Loucy (cell line): ENCODE measurements around the gene CACNG5.

ENCODE experiments used
- H2AFZ ChIP-seq: fragments of 200-600 bp; sonication (generic); 2 replicates; pipeline ENCODE4 v1.6.0; 2016; ENCODE audit warnings: antibody characterized with exemption, mild to moderate bottlenecking, low read length, moderate library complexity
- H3F3A ChIP-seq: fragments of 200-600 bp; 2 replicates; pipeline ENCODE4 v1.6.0; 2016; ENCODE audit warnings: antibody characterized with exemption, low read depth, mild to moderate bottlenecking
- H3K27me3 ChIP-seq: fragments of 200-600 bp; sonication (generic); 2 replicates; pipeline ENCODE4 v1.6.1; 2014; ENCODE audit warnings: low read length, mild to moderate bottlenecking; ENCODE audit not compliant: insufficient read depth, poor library complexity, severe bottlenecking
- H3K36me3 ChIP-seq: fragments of 200-600 bp; sonication (generic); 2 replicates; pipeline ENCODE4 v1.6.1; 2016; ENCODE audit warnings: low read length; ENCODE audit not compliant: insufficient read depth
- H3K4me1 ChIP-seq: fragments of 200-600 bp; sonication (generic); 2 replicates; pipeline ENCODE4 v1.5.1; 2014; ENCODE audit warnings: low read length, mild to moderate bottlenecking; ENCODE audit not compliant: insufficient read depth, poor library complexity, severe bottlenecking
- H3K4me2 ChIP-seq: fragments of 200-600 bp; sonication (generic); 2 replicates; pipeline ENCODE4 v1.6.0; 2014; ENCODE audit warnings: antibody characterized with exemption, low read length, low read depth, mild to moderate bottlenecking; ENCODE audit not compliant: poor library complexity, severe bottlenecking
- H3K4me3 ChIP-seq: fragments of 200-600 bp; sonication (generic); 2 replicates; pipeline ENCODE4 v1.5.1; 2014; ENCODE audit warnings: low read length, mild to moderate bottlenecking, mixed read lengths; ENCODE audit not compliant: poor library complexity, severe bottlenecking
- H3K79me2 ChIP-seq: fragments of 200-600 bp; sonication (generic); 2 replicates; pipeline ENCODE4 v1.6.1; 2014; ENCODE audit warnings: low read length; ENCODE audit not compliant: insufficient read depth
- H3K9ac ChIP-seq: fragments of 200-600 bp; sonication (generic); 2 replicates; pipeline ENCODE4 v1.6.0; 2014; ENCODE audit warnings: mild to moderate bottlenecking, low read depth, low read length, moderate library complexity; ENCODE audit not compliant: poor library complexity, severe bottlenecking
- H3K9me2 ChIP-seq: fragments of 200-600 bp; sonication (generic); replicated peaks from 2 replicates; pipeline ENCODE4 v1.6.1; 2016; ENCODE audit warnings: low read depth, low read length, mixed read lengths
- H3K9me3 ChIP-seq: fragments of 200-600 bp; sonication (generic); 2 replicates; pipeline ENCODE4 v1.6.1; 2014; ENCODE audit warnings: mild to moderate bottlenecking, antibody characterized with exemption, low read length, low read depth; ENCODE audit not compliant: insufficient read depth
- H4K20me1 ChIP-seq: fragments of 200-600 bp; sonication (generic); 2 replicates; pipeline ENCODE4 v1.6.0; 2014; ENCODE audit warnings: antibody characterized with exemption, low read length, mild to moderate bottlenecking; ENCODE audit not compliant: insufficient read depth, poor library complexity, severe bottlenecking
- EZH2phosphoT487 ChIP-seq: fragments of 200-600 bp; IDR thresholded peaks from 2 replicates; pipeline ENCODE4 v1.6.1; 2018; ENCODE audit warnings: antibody characterized with exemption, mild to moderate bottlenecking, moderate library complexity, borderline replicate concordance
- TF ChIP-seq, protein P1 (sequence below): fragments of 200-600 bp; sonication (generic); conservative IDR thresholded peaks from 2 replicates; pipeline ENCODE4 v1.5.1; 2014; ENCODE audit warnings: mild to moderate bottlenecking, antibody characterized with exemption, low read length

The CACNG5 gene

GRCh38 chr17:66811683-66812054 is 23.2 kb upstream of the CACNG5 start:
- H3K79me2 ChIP-seq, result no peaks in the 10 kb centered on the region
- TF ChIP-seq, protein P1, sequence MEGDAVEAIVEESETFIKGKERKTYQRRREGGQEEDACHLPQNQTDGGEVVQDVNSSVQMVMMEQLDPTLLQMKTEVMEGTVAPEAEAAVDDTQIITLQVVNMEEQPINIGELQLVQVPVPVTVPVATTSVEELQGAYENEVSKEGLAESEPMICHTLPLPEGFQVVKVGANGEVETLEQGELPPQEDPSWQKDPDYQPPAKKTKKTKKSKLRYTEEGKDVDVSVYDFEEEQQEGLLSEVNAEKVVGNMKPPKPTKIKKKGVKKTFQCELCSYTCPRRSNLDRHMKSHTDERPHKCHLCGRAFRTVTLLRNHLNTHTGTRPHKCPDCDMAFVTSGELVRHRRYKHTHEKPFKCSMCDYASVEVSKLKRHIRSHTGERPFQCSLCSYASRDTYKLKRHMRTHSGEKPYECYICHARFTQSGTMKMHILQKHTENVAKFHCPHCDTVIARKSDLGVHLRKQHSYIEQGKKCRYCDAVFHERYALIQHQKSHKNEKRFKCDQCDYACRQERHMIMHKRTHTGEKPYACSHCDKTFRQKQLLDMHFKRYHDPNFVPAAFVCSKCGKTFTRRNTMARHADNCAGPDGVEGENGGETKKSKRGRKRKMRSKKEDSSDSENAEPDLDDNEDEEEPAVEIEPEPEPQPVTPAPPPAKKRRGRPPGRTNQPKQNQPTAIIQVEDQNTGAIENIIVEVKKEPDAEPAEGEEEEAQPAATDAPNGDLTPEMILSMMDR, result no peak
- no peak for TF ChIP-seq EZH2phosphoT487
- no peaks in the 10 kb centered on the region for H3K9me2 ChIP-seq
- H3K36me3 ChIP-seq, result no peaks in the 10 kb centered on the region
- H3K9ac ChIP-seq, result no peak overlapping the region
- H3K4me1 ChIP-seq, result peaks cover 4% of the 10 kb centered on the region
- H3K4me2 ChIP-seq, result no peak overlapping the region
- H3K27me3 ChIP-seq, result no peaks in the 10 kb centered on the region
- no peaks in the 10 kb centered on the region for H4K20me1 ChIP-seq
- H2AFZ ChIP-seq, result no peak overlapping the region
- H3K4me3 ChIP-seq, result no peak overlapping the region
- no peaks in the 10 kb centered on the region for H3K9me3 ChIP-seq
- no peaks in the 10 kb centered on the region for H3F3A ChIP-seq

DNA sequence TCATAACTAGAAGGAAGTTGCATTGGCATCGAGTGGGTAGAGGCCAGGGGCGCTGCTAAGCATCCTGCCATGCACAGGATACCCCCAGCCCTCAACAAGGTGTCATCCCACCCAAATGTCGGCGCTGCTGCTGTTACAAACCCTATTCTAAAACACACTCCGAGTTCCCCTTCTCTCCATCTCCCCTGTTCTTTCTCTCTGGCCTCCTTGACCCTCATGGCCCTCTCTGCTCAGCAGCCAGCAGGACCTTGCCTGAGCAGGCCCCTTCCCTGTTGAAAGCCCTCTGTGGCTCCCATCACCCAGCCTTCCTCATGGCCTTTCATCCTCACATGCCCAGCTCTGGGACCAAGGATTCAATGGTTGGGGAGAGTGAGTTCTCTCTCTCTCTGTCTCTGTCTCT is 22.3 kb upstream of the CACNG5 start:
- H4K20me1 ChIP-seq, result no peaks in the 10 kb centered on the region
- no peak overlapping the region for H3K9ac ChIP-seq
- H3K27me3 ChIP-seq, result no peaks in the 10 kb centered on the region
- H3K79me2 ChIP-seq, result no peaks in the 10 kb centered on the region
- H3K4me1 ChIP-seq, result no peaks in the 10 kb centered on the region
- H3K4me2 ChIP-seq, result no peak overlapping the region
- no peaks in the 10 kb centered on the region for H3K9me2 ChIP-seq
- no peaks in the 10 kb centered on the region for H3K36me3 ChIP-seq
- no peaks in the 10 kb centered on the region for H3K9me3 ChIP-seq
- no peaks in the 10 kb centered on the region for H3F3A ChIP-seq
- TF ChIP-seq, protein P1, result no peak
- no peak for TF ChIP-seq EZH2phosphoT487
- H2AFZ ChIP-seq, result no peak overlapping the region
- no peak overlapping the region for H3K4me3 ChIP-seq

- Histone ChIP-seq H3K79me2 (no peaks in the 10 kb centered on the region), H4K20me1 (no peaks in the 10 kb centered on the region), H3K9ac (no peak overlapping the region), H3K9me3 (no peaks in the 10 kb centered on the region), H3K36me3 (no peaks in the 10 kb centered on the region), H3K27me3 (no peaks in the 10 kb centered on the region), H3F3A (no peaks in the 10 kb centered on the region), H3K4me2 (no peak overlapping the region), H3K9me2 (no peaks in the 10 kb centered on the region), H3K4me3 (no peak overlapping the region), H2AFZ (no peak overlapping the region), H3K4me1 (no peaks in the 10 kb centered on the region)
- no peak for TF ChIP-seq EZH2phosphoT487
- TF ChIP-seq, protein P1, result no peak
These were observed 21.6 kb upstream of the CACNG5 start for GRCh38 chr17:66813296-66813695.
